PC-9 (cell line): ENCODE results near the gene CD19. TPM values are rescaled to one million over a fixed set of nuclear protein-coding genes. Genes with fewer than 3 reads are reported as not detected.
A peak's percentile ranks its signal among the peaks of the same experiment; 100 is the strongest.

Source experiments
- BruUV-seq: library from RNA; stranded (reverse); fragments of 400-500 nt; replicated peaks from 2 replicates; lab custom pipeline; 2021; lab: Mats Ljungman, UMichigan
- CTCF ChIA-PET: fragments of 300-600 bp; sonication (Branson Sonifier 250); formaldehyde crosslinking; loops from one replicate; lab custom pipeline; 2022; ENCODE audit warnings: antibody characterized with exemption; lab: Charles Lee
- POLR2A ChIA-PET: fragments of 300-600 bp; sonication (Branson Sonifier 250); formaldehyde crosslinking; loops from one replicate; lab custom pipeline; 2022; ENCODE audit warnings: antibody characterized with exemption; ENCODE audit not compliant: unreplicated experiment; lab: Charles Lee
- DNase-seq, 2 experiments: peaks; one replicate each; pipeline versions ENCODE4 v3.0.0 to v3.0.0-alpha.2; 2015 to 2022; ENCODE audit warnings: mixed read lengths in 1 of 2
- H2AFZ ChIP-seq: fragments of 200-600 bp; sonication (generic); 2 replicates; pipeline ENCODE4 v1.8.1; 2017; ENCODE audit warnings: antibody characterized with exemption
- H3F3A ChIP-seq: fragments of 200-600 bp; sonication (generic); 2 replicates; pipeline ENCODE4 v1.8.1; 2017; ENCODE audit warnings: antibody characterized with exemption, mild to moderate bottlenecking, low read depth; ENCODE audit not compliant: insufficient read depth
- H3K27ac ChIP-seq: fragments of 200-600 bp; sonication (generic); 2 replicates; pipeline ENCODE4 v1.6.1; 2016; ENCODE audit warnings: mixed run types
- H3K27me3 ChIP-seq: fragments of 200-600 bp; sonication (generic); 2 replicates; pipeline ENCODE4 v1.6.1; 2016; ENCODE audit warnings: low read depth, mixed run types; ENCODE audit not compliant: insufficient read depth
- H3K36me3 ChIP-seq: fragments of 200-600 bp; sonication (generic); 2 replicates; pipeline ENCODE4 v1.6.1; 2016; ENCODE audit warnings: low read depth, mixed run types
- H3K4me1 ChIP-seq: fragments of 200-600 bp; sonication (generic); replicated peaks from 2 replicates; pipeline ENCODE4 v1.6.1; 2016; ENCODE audit warnings: mixed run types; ENCODE audit not compliant: insufficient read depth
- H3K4me2 ChIP-seq: fragments of 200-600 bp; sonication (generic); 2 replicates; pipeline ENCODE4 v1.6.1; 2017; ENCODE audit warnings: mixed run types
- H3K4me3 ChIP-seq: fragments of 200-600 bp; sonication (generic); 2 replicates; pipeline ENCODE4 v1.6.1; 2016; ENCODE audit warnings: mixed run types
- H3K79me2 ChIP-seq: fragments of 200-600 bp; sonication (generic); 2 replicates; pipeline ENCODE4 v1.6.1; 2017; ENCODE audit warnings: low read depth, mixed run types
- H3K9me2 ChIP-seq: fragments of 200-600 bp; sonication (generic); 2 replicates; pipeline ENCODE4 v1.8.1; 2017; ENCODE audit warnings: mild to moderate bottlenecking; ENCODE audit not compliant: insufficient read depth
- H3K9me3 ChIP-seq: fragments of 200-600 bp; sonication (generic); 2 replicates; pipeline ENCODE4 v1.8.1; 2016; ENCODE audit warnings: low read depth; ENCODE audit not compliant: insufficient read depth
- H4K20me1 ChIP-seq: fragments of 200-600 bp; sonication (generic); 2 replicates; pipeline ENCODE4 v1.8.1; 2017; ENCODE audit not compliant: insufficient read depth
- EZH2 ChIP-seq: fragments of 200-600 bp; sonication (generic); IDR thresholded peaks from 2 replicates; pipeline ENCODE4 v1.8.0; 2017; ENCODE audit warnings: antibody characterized with exemption, low read depth
- intact Hi-C: fragments of 100-400 bp; cut with micrococcal nuclease; formaldehyde crosslinking; loops from one replicate; pipeline ENCODE4 v1.10.0; 2022; ENCODE audit not compliant: unreplicated experiment
- total RNA-seq: library from RNA; stranded (reverse); gene quantifications from 2 replicates; pipeline ENCODE4 v1.2.3, GENCODE V29; 2021
- TF ChIP-seq, protein P1 (sequence below): fragments of 200-600 bp; sonication (generic); conservative IDR thresholded peaks from 2 replicates; pipeline ENCODE4 v1.6.1; 2017; ENCODE audit warnings: mixed run types, antibody characterized with exemption, mild to moderate bottlenecking, moderate library complexity

CD19 gene
- total RNA-seq, 1 experiment from 2014 or later: not detected

DNA sequence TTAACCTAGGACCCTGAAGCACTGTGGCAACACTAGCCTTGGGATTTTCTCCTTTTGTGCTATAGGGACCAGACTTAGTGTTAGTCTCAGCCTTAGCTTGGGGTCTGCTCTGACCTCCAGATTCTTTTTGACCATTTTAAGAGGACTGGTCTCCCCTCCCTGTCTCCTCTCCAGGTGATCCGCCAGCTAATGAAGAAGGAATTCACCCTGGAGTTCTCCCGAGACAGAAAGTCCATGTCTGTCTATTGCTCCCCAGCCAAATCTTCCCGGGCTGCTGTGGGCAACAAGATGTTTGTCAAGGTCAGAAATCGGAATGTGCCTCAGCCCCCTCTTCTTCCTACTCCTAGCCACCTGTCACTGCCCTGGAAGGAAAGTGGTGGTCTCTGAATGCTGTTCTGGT lies 33.9 kb upstream of the CD19 start:
- CTCF ChIA-PET: no interaction called here
- H2AFZ ChIP-seq: no peak overlapping the region
- DNase-seq: peak; percentile 39 to 40
- BruUV-seq: TSS peak; percentile 16
- H3K9me2 ChIP-seq: no peaks in the 10 kb centered on the region
- POLR2A ChIA-PET: interaction anchor here (0.7 kb wide), 1 partner anchor 12 kb away, joined by 3 read pairs; no protein-coding TSS in a partner anchor
- intact Hi-C loops: no loop called here
- H3K36me3 ChIP-seq: no peaks in the 10 kb centered on the region
- no peak overlapping the region for H3K4me3 ChIP-seq
- H3K27me3 ChIP-seq: no peaks in the 10 kb centered on the region
- no peaks in the 10 kb centered on the region; the same call in 1 of the 2 replicates for H3F3A ChIP-seq
- TF ChIP-seq, protein P1, sequence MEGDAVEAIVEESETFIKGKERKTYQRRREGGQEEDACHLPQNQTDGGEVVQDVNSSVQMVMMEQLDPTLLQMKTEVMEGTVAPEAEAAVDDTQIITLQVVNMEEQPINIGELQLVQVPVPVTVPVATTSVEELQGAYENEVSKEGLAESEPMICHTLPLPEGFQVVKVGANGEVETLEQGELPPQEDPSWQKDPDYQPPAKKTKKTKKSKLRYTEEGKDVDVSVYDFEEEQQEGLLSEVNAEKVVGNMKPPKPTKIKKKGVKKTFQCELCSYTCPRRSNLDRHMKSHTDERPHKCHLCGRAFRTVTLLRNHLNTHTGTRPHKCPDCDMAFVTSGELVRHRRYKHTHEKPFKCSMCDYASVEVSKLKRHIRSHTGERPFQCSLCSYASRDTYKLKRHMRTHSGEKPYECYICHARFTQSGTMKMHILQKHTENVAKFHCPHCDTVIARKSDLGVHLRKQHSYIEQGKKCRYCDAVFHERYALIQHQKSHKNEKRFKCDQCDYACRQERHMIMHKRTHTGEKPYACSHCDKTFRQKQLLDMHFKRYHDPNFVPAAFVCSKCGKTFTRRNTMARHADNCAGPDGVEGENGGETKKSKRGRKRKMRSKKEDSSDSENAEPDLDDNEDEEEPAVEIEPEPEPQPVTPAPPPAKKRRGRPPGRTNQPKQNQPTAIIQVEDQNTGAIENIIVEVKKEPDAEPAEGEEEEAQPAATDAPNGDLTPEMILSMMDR: no peak
- no peak for TF ChIP-seq EZH2
- H3K27ac ChIP-seq: no peak overlapping the region
- H3K9me3 ChIP-seq: no peaks in the 10 kb centered on the region
- H3K4me2 ChIP-seq: no peak overlapping the region
- no peaks in the 10 kb centered on the region for H3K4me1 ChIP-seq
- no peaks in the 10 kb centered on the region for H3K79me2 ChIP-seq
- no peaks in the 10 kb centered on the region; the same call in 1 of the 2 replicates for H4K20me1 ChIP-seq

DNA sequence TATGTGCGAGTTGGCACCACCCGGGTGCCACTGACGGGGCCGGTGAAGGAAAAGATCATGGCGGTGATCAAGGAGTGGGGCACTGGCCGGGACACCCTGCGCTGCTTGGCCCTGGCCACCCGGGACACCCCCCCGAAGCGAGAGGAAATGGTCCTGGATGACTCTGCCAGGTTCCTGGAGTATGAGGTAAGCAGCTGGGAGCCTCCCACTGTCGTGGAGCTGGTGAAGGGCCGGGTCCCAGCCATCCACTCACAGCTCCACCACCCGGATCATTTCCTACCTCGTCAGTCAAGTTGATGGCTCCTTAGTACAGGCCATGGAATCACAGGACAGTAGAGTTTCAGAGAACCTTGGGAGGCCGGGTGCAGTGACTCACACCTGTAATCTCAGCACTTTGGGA lies 33.5 kb upstream of the CD19 start:
- Histone ChIP-seq H4K20me1 (no peaks in the 10 kb centered on the region; the same call in 1 of the 2 replicates), H3K36me3 (no peaks in the 10 kb centered on the region), H3K27ac (no peak overlapping the region), H3K4me1 (no peaks in the 10 kb centered on the region), H2AFZ (no peak overlapping the region), H3F3A (no peaks in the 10 kb centered on the region; the same call in 1 of the 2 replicates), H3K9me2 (no peaks in the 10 kb centered on the region), H3K79me2 (no peaks in the 10 kb centered on the region), H3K9me3 (no peaks in the 10 kb centered on the region), H3K27me3 (no peaks in the 10 kb centered on the region), H3K4me2 (no peak overlapping the region), H3K4me3 (no peak overlapping the region)
- intact Hi-C loops: no loop called here
- no peak for TF ChIP-seq EZH2
- TF ChIP-seq, protein P1: no peak
- ChIA-PET POLR2A (interaction anchor here (0.7 kb wide), 1 partner anchor 12 kb away, joined by 3 read pairs; no protein-coding TSS in a partner anchor), CTCF (no interaction called here)
- peak in 1 of 2 experiments; percentile 54 for DNase-seq
- no TSS peak for BruUV-seq

DNA sequence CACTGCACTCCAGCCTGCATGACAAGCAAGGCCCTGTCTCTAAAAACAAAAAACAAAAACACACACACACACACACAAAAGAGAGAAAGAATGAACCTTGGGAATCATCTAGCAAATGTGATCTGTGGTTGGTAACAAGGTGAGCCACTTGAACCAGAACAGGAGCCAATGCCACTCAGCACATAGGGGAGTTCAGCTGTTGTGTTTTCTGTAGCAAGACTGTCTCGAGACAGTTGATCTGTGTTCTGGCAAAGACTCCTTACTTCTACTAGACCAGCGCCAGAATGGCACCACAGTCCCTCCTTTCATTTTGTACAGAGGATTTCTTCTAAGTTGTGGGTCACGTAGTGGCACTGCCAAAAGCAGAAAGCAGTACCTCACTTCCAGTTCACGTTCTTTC lies 32.8 kb upstream of the CD19 start:
- ChIA-PET POLR2A (no interaction called here), CTCF (no interaction called here)
- DNase-seq: no peak
- H3K9me3 ChIP-seq: no peaks in the 10 kb centered on the region
- H3K79me2 ChIP-seq: no peaks in the 10 kb centered on the region
- H4K20me1 ChIP-seq: no peaks in the 10 kb centered on the region
- BruUV-seq: no TSS peak
- H3F3A ChIP-seq: no peaks in the 10 kb centered on the region; the same call in 1 of the 2 replicates
- H3K36me3 ChIP-seq: no peaks in the 10 kb centered on the region
- no peaks in the 10 kb centered on the region for H3K27me3 ChIP-seq
- H2AFZ ChIP-seq: no peak overlapping the region
- intact Hi-C loops: no loop called here
- H3K27ac ChIP-seq: no peak overlapping the region
- no peaks in the 10 kb centered on the region for H3K4me1 ChIP-seq
- no peak overlapping the region for H3K4me3 ChIP-seq
- no peak overlapping the region for H3K4me2 ChIP-seq
- no peaks in the 10 kb centered on the region for H3K9me2 ChIP-seq
- TF ChIP-seq, protein P1: no peak
- no peak for TF ChIP-seq EZH2
